GM12875 (cell line): ENCODE measurements around the gene KCTD8.

ENCODE experiments used
- H3K4me3 ChIP-seq: one replicate; pipeline ENCODE4 v1.5.1; 2011; ENCODE audit warnings: low read depth, low read length, control low read depth
- CTCF ChIP-seq: IDR thresholded peaks from 2 replicates; pipeline ENCODE4 v1.5.1; 2011; ENCODE audit warnings: low read depth, mild to moderate bottlenecking, control low read depth, inconsistent platforms, low read length, moderate library complexity, borderline replicate concordance; ENCODE audit not compliant: insufficient read depth

KCTD8 gene

DNA sequence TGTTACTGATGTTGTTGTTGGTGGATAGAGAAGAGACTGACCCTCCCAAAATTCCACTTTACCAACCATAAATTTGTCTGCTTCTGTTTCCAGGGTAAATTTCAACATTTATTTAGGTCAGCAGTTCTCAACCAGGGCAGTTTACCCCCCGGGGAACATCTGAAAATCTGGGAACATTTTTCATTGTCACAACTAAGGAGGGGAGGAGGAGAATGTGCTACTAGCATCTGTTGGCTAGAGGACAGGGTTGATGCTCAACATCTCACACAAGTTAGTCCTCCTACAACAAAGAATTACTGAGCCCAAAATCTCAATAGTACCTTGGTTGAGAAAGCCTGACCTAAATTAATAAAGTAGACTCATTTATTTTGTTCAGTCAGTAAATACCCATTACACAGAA, 25.7 kb downstream of the KCTD8 start:
- TF ChIP-seq CTCF, result no peak
- no peak overlapping the region for H3K4me3 ChIP-seq

- no peak for TF ChIP-seq CTCF
- no peak overlapping the region for H3K4me3 ChIP-seq
Observed at GRCh38 chr4:44421330-44422065, 27.1 kb downstream of the KCTD8 start.

- no peak for TF ChIP-seq CTCF
- no peak overlapping the region for H3K4me3 ChIP-seq
Observed at GRCh38 chr4:44415251-44415650, 33.4 kb downstream of the KCTD8 start.

GRCh38 chr4:44368413-44369167, 80.0 kb downstream of the KCTD8 start:
- no peak for TF ChIP-seq CTCF
- no peak overlapping the region for H3K4me3 ChIP-seq

- TF ChIP-seq CTCF, result no peak
- no peak overlapping the region for H3K4me3 ChIP-seq
Observed at GRCh38 chr4:44354172-44354571, 94.4 kb downstream of the KCTD8 start.

DNA sequence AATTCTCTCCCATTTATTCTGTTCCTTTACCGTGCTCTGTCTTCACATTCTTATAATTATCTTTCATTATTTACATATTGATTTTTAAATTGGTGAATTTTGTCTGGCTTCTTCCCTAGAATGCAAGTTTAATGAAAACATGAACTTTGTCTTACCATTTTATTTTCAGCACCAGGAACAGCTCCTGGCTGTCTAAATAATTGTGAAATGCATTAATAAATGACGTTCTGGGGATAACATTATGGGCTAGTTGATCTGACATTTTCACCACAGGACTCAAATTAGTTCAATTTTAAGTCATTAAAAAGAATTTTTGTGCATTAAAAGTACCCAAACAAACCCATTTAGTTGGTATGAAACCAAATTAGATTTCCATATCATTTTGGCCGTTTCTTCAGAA, 97.5 kb downstream of the KCTD8 start:
- H3K4me3 ChIP-seq, result no peak overlapping the region
- TF ChIP-seq CTCF, result no peak

DNA sequence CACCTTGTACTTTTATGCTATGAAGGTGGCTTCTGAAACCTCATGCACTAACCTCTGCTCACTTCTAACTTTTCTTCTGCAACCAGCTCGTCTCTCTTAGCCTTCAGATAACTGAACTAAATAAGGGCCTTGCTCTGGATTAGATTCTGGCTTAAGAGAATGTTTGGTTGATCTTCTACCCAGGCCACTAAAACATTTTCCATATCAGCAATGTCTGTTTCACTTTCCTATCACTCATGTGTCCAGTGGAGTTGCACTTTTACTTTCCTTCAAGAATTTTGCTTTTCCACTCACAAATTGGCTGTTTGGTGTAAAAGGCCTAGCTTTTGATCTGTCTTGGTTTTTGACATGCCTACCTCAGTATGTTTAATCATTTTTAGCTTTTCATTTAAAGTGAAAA, 105.8 kb downstream of the KCTD8 start:
- no peak overlapping the region for H3K4me3 ChIP-seq
- no peak for TF ChIP-seq CTCF
